Activated naive CD4-positive, alpha-beta T cell treated with anti-CD3 and anti-CD28 coated beads, Interleukin-2, amount 50 U/mL, for 16 hours (primary cell): ENCODE data around the gene PRDM5.

Source experiments
- DNase-seq: peaks from one replicate; pipeline ENCODE4 v3.0.0-alpha.2; 2020

Gene PRDM5

GRCh38 chr4:120815361-120815760, 107.2 kb downstream of the PRDM5 start:
- no peak for DNase-seq

GRCh38 chr4:120814886-120815285, 107.6 kb downstream of the PRDM5 start:
- no peak for DNase-seq

GRCh38 chr4:120812216-120812615, 110.3 kb downstream of the PRDM5 start:
- no peak for DNase-seq

- DNase-seq, result no peak
Measured at GRCh38 chr4:120809518-120809917, 113.0 kb downstream of the PRDM5 start.

- DNase-seq, result peak; percentile 10
Measured at GRCh38 chr4:120808475-120809141, 113.9 kb downstream of the PRDM5 start.

- no peak for DNase-seq
Measured at GRCh38 chr4:120801137-120801758, 121.3 kb downstream of the PRDM5 start.

- no peak for DNase-seq
Measured at GRCh38 chr4:120798570-120798969, 124.0 kb downstream of the PRDM5 start.

- DNase-seq, result no peak
Measured at GRCh38 chr4:120796271-120796670, 126.3 kb downstream of the PRDM5 start.

- DNase-seq, result no peak
Measured at GRCh38 chr4:120785202-120785601, 137.3 kb downstream of the PRDM5 start.

- no peak for DNase-seq
Measured at GRCh38 chr4:120777459-120777858, 145.1 kb downstream of the PRDM5 start.

GRCh38 chr4:120775431-120775830, 147.1 kb downstream of the PRDM5 start:
- no peak for DNase-seq

GRCh38 chr4:120773641-120774040, 148.9 kb downstream of the PRDM5 start:
- no peak for DNase-seq

GRCh38 chr4:120771907-120772306, 150.6 kb downstream of the PRDM5 start:
- DNase-seq, result no peak

GRCh38 chr4:120770897-120771296, 151.6 kb downstream of the PRDM5 start:
- no peak for DNase-seq

GRCh38 chr4:120769227-120769626, 153.3 kb downstream of the PRDM5 start:
- DNase-seq, result no peak

GRCh38 chr4:120765260-120765680, 157.3 kb downstream of the PRDM5 start:
- DNase-seq, result no peak

GRCh38 chr4:120763650-120764049, 158.9 kb downstream of the PRDM5 start:
- no peak for DNase-seq

- no peak for DNase-seq
Measured at GRCh38 chr4:120761070-120761469, 161.5 kb downstream of the PRDM5 start.

GRCh38 chr4:120760047-120760446, 162.5 kb downstream of the PRDM5 start:
- DNase-seq, result no peak

- DNase-seq, result no peak
Measured at GRCh38 chr4:120755864-120756263, 166.7 kb downstream of the PRDM5 start.

GRCh38 chr4:120754590-120754989, 167.9 kb downstream of the PRDM5 start:
- DNase-seq, result no peak

GRCh38 chr4:120753854-120754253, 168.7 kb downstream of the PRDM5 start:
- DNase-seq, result no peak

- DNase-seq, result no peak
Measured at GRCh38 chr4:120750152-120750525, 172.4 kb downstream of the PRDM5 start.

GRCh38 chr4:120749445-120750151, 172.9 kb downstream of the PRDM5 start:
- no peak for DNase-seq
